Large intestine (tissue), 3 donors: ENCODE measurements around the gene PTPRM. TPM values are rescaled to one million over a fixed set of nuclear protein-coding genes. Genes with fewer than 3 reads are reported as not detected.

ENCODE experiments used
- DNase-seq, 2 donors: peaks; one replicate each; pipeline versions ENCODE4 v3.0.0 to v3.0.0-alpha.2; 2013
- H3K27ac ChIP-seq: one replicate; pipeline ENCODE4 v1.5.1; 2013; ENCODE audit warnings: low read length
- H3K27me3 ChIP-seq: 2 replicates; pipeline ENCODE4 v1.6.1; 2013; ENCODE audit warnings: low read length; ENCODE audit not compliant: control insufficient read depth, insufficient read depth
- H3K36me3 ChIP-seq: 2 replicates; pipeline ENCODE4 v1.6.1; 2013; ENCODE audit warnings: low read length; ENCODE audit not compliant: control insufficient read depth, insufficient read depth
- H3K4me1 ChIP-seq: one replicate; pipeline ENCODE4 v1.6.1; 2013; ENCODE audit warnings: low read length; ENCODE audit not compliant: control insufficient read depth, insufficient read depth
- H3K4me3 ChIP-seq: one replicate; pipeline ENCODE4 v1.5.1; 2013; ENCODE audit warnings: low read length
- H3K9me3 ChIP-seq: one replicate; pipeline ENCODE4 v1.6.1; 2013; ENCODE audit warnings: mild to moderate bottlenecking, low read depth, low read length, moderate library complexity; ENCODE audit not compliant: control insufficient read depth
- WGBS: methylation state at CpG from one replicate; pipeline ENCODE4 v1.1.5; 2013; ENCODE audit warnings: low lambda C conversion rate; ENCODE audit not compliant: insufficient coverage; 5-methylcytosine and 5-hydroxymethylcytosine counted together
- polyA plus RNA-seq: library from polyadenylated mRNA; unstranded; fragments of 120-200 nt; gene quantifications from one replicate; pipeline ENCODE4 v1.2.1, GENCODE V29; 2013

PTPRM gene
- polyA plus RNA-seq, 1 donor, result 27.2 TPM

DNA sequence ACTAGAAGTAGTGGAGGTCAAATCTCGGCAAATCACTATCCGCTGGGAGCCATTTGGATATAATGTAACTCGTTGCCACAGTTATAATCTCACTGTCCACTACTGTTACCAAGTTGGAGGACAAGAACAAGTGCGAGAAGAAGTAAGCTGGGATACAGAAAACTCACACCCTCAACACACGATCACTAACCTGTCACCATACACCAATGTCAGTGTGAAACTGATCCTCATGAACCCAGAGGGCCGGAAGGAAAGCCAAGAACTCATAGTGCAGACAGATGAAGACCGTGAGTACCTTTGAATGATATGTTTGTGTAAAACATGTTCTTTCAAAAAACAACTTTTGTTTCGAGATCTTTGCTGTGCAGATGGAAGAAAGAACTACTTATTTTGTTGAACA is 502.6 kb downstream of the PTPRM start:
- no peaks in the 10 kb centered on the region for H3K36me3 ChIP-seq
- 100% methylated on average over 1 of the region's 8 CpGs for WGBS
- H3K9me3 ChIP-seq, result no peaks in the 10 kb centered on the region
- H3K4me3 ChIP-seq, result no peak overlapping the region
- H3K27ac ChIP-seq, result no peak overlapping the region
- H3K27me3 ChIP-seq, result no peaks in the 10 kb centered on the region
- no peaks in the 10 kb centered on the region for H3K4me1 ChIP-seq
- no peak for DNase-seq

DNA sequence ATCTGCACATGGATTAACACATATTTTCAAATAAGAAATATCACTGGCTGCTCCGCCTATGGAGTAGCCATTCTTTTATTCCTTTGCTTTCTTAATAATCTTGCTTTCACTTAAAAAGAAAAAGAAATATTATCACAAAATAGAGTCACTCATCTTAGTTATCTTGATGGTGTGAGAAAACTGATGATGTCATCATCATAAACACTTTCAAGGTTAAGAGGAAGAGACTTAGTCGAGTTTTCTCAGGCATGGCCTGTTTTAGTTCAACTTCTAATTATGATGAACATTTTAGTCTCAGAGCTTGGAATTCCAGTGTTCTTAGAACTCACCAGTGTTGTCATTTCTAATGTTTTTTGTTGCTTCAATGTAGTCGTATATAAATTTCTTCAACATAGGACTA is 506.1 kb downstream of the PTPRM start:
- no peak for DNase-seq
- Histone ChIP-seq H3K4me1 (no peaks in the 10 kb centered on the region), H3K4me3 (no peak overlapping the region), H3K27ac (no peak overlapping the region), H3K27me3 (no peaks in the 10 kb centered on the region), H3K9me3 (no peaks in the 10 kb centered on the region), H3K36me3 (no peaks in the 10 kb centered on the region)
- WGBS, result no CpG with 5 or more reads among the region's 3 CpGs

DNA sequence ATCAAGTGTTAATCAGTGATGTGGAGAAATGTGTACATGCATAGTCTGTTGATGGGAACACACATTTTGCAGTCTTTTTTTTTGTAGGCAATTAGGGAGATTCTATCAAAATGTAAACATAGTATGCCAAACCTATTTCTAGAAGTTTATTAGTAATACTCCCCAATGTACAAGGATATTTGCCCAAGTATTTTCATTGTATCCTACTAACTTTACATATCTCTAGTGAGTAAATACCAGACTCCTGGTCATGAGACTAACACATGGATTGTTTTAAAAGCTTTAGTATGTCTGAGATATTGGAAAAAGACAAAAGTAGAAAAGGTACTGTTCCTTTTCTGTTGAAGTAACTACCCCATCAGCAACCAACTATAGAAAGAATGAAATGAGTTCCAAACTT is 513.0 kb downstream of the PTPRM start:
- Histone ChIP-seq H3K4me3 (no peak overlapping the region), H3K27ac (no peak overlapping the region), H3K36me3 (no peaks in the 10 kb centered on the region), H3K9me3 (no peaks in the 10 kb centered on the region), H3K4me1 (no peaks in the 10 kb centered on the region), H3K27me3 (no peaks in the 10 kb centered on the region)
- DNase-seq, result no peak

DNA sequence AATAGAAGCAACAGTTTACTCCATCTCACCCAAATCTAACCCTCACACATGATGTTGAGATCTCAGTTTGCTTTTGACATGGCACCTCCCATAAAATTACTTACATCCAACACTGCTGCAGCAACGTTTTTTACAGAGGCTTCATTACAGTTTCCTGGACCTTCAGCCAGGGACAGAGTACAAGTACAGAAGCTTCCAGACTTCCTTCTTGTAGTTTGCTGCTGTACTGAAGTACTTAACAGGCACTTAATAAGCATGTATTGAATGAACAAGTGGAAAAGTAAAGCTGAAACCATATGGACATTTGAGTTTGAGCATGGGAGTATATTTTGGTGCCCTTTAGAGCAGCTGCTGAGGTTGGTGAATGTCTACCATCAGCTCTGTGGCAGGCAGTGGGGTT is 514.2 kb downstream of the PTPRM start:
- WGBS, result no CpG with 5 or more reads among the region's 1 CpG
- Histone ChIP-seq H3K27ac (no peak overlapping the region), H3K36me3 (peaks cover 4% of the 10 kb centered on the region), H3K4me1 (no peaks in the 10 kb centered on the region), H3K4me3 (no peak overlapping the region), H3K9me3 (no peaks in the 10 kb centered on the region), H3K27me3 (no peaks in the 10 kb centered on the region)
- DNase-seq, result peak in 1 of 2 donors; percentile 27

DNA sequence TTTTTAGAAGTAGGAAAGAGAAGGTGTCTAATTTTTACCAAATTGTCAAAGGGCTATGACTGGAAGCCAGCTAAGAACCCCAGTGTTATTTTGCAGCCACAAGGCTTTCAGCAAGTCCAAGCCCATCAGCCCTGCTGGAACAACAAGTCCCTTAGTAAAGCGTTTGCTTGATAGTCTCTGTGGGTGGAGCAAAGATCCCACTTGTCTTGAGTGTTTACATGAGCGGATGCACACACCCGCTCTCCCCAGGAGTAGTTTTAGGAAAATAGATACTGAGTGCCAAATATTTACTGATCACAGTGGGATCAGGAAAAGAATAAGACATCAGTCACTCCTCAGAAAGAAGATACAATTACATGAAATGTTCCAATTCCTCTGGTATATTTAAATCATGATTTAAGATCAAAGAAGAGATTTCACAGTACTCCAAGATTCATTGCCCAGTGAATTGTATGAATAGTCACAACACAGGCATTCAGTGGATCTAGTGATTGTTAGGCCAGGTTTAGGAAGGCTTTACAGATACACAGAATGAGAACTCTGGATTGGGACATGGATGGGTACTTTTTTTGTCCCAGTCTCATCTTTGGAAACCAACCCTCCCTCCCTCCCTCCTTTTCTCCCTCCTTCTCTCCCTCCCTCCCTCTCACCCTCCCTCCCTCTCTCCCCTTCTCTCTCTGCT is 514.9 kb downstream of the PTPRM start:
- Histone ChIP-seq H3K9me3 (no peaks in the 10 kb centered on the region), H3K4me1 (no peaks in the 10 kb centered on the region), H3K36me3 (peaks cover 4% of the 10 kb centered on the region), H3K4me3 (no peak overlapping the region), H3K27ac (no peak overlapping the region), H3K27me3 (no peaks in the 10 kb centered on the region)
- DNase-seq, result no peak
- WGBS, result 0% methylated on average over 1 of the region's 3 CpGs

DNA sequence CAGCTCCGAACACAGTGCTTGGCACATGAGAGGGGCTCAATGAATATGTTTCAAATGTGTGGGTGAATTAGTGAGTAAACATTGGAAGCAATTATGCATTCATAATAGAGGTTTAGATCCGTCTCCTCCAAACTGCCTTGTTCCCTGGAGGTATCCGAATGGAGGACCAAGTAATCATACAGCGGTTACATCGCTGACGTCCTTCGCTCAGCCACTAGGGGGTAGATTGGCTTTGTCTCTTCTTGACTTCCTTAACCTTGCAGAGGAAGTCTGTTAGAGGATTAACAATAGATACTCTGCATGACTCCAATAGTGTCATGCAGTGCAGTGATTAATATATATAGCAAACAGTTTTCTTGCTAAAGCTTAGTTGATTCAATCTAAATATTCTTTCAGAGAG is 517.0 kb downstream of the PTPRM start:
- no peaks in the 10 kb centered on the region for H3K27me3 ChIP-seq
- H3K27ac ChIP-seq, result no peak overlapping the region
- H3K9me3 ChIP-seq, result no peaks in the 10 kb centered on the region
- no peaks in the 10 kb centered on the region for H3K4me1 ChIP-seq
- peak in 1 of 2 donors; percentile 20 for DNase-seq
- WGBS, result no CpG with 5 or more reads among the region's 7 CpGs
- H3K36me3 ChIP-seq, result peaks cover 4% of the 10 kb centered on the region
- H3K4me3 ChIP-seq, result no peak overlapping the region

DNA sequence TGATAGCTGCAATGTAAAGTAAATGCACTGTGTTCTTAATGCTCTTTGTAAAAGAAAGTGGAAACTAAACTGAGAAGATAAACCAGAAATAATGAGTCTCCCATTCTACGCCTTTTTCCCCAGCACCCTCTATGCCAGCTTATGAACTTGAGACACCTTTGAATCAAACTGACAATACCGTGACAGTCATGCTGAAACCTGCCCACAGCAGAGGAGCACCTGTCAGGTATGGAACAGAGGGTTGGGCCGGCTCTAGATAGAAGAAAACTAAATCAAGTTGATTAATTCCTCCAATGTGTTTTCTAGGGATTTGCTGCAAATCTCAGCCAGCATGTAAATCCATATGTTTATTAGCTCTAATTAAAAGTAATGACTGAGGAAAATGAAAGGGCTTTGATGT is 521.5 kb downstream of the PTPRM start:
- H3K9me3 ChIP-seq, result no peaks in the 10 kb centered on the region
- no peak overlapping the region for H3K27ac ChIP-seq
- no peaks in the 10 kb centered on the region for H3K27me3 ChIP-seq
- H3K36me3 ChIP-seq, result peaks cover 4% of the 10 kb centered on the region
- no peak overlapping the region for H3K4me3 ChIP-seq
- no CpG with 5 or more reads among the region's 3 CpGs for WGBS
- H3K4me1 ChIP-seq, result no peaks in the 10 kb centered on the region
- no peak for DNase-seq

DNA sequence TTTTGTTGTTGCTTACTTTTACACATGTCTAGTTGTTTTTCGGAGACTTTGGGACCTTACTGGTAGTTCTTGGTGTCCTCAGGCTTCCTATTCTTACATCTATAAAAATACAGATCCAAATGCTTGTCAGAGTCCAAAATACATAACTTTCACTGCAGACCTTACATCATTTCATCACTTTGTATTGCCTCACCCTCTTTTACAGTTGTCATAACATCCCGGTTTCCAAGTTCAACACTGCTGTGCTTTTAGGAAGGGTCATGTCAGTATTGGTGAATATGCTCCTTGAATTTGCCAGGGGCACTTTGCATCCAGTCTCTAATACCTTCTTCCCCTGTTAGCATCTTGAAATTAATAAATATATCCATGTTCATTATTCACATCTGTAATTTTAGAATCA is 523.9 kb downstream of the PTPRM start:
- H3K9me3 ChIP-seq, result no peaks in the 10 kb centered on the region
- WGBS, result 100% methylated on average over 1 of the region's 2 CpGs
- no peak overlapping the region for H3K27ac ChIP-seq
- no peak for DNase-seq
- no peak overlapping the region for H3K4me3 ChIP-seq
- H3K4me1 ChIP-seq, result no peaks in the 10 kb centered on the region
- peaks cover 1% of the 10 kb centered on the region for H3K36me3 ChIP-seq
- H3K27me3 ChIP-seq, result no peaks in the 10 kb centered on the region

DNA sequence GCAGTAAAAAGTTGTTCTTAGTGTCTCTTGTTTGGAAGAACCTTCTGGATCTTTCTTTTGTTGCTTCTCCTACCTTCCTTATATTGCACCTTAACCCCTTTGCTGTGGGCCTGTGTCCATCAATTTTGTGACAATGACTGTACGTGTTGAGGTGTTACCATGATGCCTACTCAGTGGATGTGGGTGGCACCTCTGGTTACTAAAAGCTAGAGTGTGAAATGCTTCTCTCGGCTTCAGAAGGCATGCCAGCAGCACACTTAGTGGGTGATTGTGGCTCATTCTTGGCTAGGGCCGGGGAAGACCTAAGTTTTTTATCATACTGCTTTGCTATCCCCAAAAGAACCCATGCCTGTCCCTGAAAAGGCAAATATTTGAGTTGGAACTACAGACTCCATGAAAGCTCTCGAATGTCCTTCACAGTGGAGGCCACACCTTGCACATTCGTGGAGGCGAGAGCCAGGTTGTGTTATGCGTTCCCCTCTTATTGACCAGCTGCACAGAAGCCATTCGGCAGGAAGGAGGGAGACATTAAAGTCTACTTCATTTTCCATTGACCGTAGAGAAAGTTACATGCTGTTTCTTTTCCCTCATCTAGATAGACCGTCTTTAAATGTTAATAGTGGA is 528.9 kb downstream of the PTPRM start:
- Histone ChIP-seq H3K9me3 (no peaks in the 10 kb centered on the region), H3K36me3 (no peaks in the 10 kb centered on the region), H3K4me1 (no peaks in the 10 kb centered on the region), H3K27me3 (no peaks in the 10 kb centered on the region), H3K27ac (no peak overlapping the region), H3K4me3 (no peak overlapping the region)
- DNase-seq, result no peak
- WGBS, result 60% methylated on average over 1 of the region's 10 CpGs

DNA sequence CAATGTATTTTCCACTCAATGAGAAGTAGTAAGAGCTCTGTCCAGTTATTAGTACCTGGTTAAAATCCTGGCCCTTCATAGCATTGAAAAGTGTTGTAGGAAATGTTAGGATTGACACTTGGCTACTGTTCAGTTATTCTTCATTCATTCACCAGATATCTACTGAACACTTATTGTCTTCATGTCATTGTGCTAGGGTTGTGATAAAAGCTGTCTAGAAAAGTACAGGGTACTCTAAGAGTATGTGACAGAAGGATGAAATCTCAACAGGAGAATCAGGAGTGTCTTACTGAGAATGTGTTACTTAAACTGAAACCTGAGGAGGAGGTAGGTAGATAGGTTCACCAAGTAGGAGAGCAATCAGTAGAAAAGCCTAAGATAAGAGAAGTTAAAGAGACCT is 530.3 kb downstream of the PTPRM start:
- H3K4me1 ChIP-seq, result no peaks in the 10 kb centered on the region
- no peak for DNase-seq
- no peak overlapping the region for H3K27ac ChIP-seq
- no peak overlapping the region for H3K4me3 ChIP-seq
- H3K27me3 ChIP-seq, result no peaks in the 10 kb centered on the region
- no peaks in the 10 kb centered on the region for H3K36me3 ChIP-seq
- no peaks in the 10 kb centered on the region for H3K9me3 ChIP-seq

DNA sequence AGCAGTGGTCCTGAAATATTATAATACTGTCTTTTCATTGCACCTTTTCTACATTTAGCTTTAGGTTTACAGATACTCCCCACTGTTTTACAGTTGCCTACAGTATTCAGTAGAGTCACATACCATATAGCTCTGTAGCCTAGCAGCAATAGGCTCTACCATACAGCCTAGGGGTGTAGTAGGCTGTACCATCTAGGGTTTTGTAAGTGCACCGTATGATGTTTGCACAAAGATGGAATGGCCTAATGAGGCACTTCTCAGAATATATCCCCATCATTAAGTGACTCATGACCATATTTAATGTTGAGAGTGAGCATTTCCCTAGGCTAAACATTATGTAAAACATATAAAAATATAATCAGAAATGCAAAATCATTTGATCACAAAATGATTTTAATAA is 530.8 kb downstream of the PTPRM start:
- H3K36me3 ChIP-seq, result no peaks in the 10 kb centered on the region
- H3K27ac ChIP-seq, result no peak overlapping the region
- H3K4me1 ChIP-seq, result no peaks in the 10 kb centered on the region
- no peaks in the 10 kb centered on the region for H3K9me3 ChIP-seq
- no peak overlapping the region for H3K4me3 ChIP-seq
- no CpG with 5 or more reads among the region's 1 CpG for WGBS
- H3K27me3 ChIP-seq, result no peaks in the 10 kb centered on the region
- no peak for DNase-seq
